Central memory CD4-positive, alpha-beta T cell (primary cell): ENCODE measurements around the gene SLC1A5.
"Not testable (repeated sequence)": the region's sequence is repeated elsewhere in the genome, so short reads cannot be mapped to it uniquely, and the experiment has no call there.

Experiments
- DNase-seq: peaks from one replicate; pipeline ENCODE4 v3.0.0; 2022

Gene SLC1A5

GRCh38 chr19:46766569-46767317 is 21.7 kb downstream of the SLC1A5 start:
- peak; percentile 50 for DNase-seq

DNA sequence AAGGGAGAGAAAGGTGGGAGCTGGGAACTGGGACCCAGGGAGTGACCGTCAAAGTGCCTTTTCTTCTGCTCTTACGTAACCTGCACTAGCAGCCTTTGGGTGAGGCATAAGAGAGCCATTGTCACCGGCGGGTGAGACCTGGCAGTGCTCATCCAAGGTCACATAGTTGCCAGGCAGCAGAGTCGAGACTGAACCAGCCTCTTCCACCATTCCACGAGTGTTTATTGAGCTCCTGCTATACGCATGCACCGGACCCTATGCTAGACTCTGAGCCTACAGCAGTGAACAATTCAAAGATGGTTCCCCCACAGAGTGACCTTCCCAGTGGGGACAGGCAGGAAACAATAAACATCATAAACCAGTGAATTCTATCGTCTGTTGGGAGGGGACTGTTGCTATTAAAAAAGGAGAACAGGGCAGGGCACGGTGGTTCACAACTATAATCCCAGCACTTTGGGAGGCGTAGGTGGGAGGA is 23.5 kb downstream of the SLC1A5 start:
- no peak for DNase-seq

GRCh38 chr19:46762245-46762890 is 26.0 kb downstream of the SLC1A5 start:
- DNase-seq: no peak

- no peak for DNase-seq
Measured at GRCh38 chr19:46761418-46761831, 27.0 kb downstream of the SLC1A5 start.

GRCh38 chr19:46760897-46761296 is 27.5 kb downstream of the SLC1A5 start:
- DNase-seq: not testable (repeated sequence)

DNA sequence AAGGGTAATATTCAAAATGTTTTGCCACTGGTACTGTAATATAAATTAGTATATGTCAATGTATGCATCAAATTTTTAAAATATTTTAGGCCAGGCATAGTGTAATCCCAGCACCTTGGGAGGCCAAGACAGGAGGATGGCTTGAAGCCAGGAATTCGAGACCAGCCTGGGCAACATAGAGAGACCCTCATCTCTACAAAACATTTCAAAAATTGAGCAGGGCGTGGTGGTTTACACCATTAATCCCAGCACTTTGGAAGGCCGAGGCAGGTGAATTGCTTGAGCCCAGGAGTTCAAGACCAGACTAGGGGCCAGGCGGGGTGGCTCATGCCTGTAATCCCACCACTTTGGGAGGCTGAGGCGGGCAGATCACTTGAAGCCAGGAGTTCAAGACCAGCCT is 28.0 kb downstream of the SLC1A5 start:
- DNase-seq: no peak

GRCh38 chr19:46759817-46760333 is 28.5 kb downstream of the SLC1A5 start:
- no peak for DNase-seq

DNA sequence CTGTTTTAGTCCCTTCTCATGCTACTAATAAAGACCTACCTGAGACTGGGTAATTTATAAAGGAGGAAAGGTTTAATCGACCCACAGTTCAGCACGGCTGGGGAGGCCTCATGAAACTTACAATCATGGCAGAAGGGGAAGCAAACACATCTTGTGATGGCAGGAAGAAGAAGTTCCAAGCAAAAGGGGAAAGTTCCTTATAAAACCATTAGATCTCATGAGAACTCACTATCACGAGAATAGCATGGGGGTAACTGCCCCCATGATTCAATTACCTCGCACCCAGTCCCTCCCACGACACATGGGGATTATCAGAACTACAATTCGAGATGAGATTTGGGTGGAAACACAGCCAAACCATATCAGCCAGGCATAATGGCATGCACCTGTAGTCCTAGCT is 29.2 kb downstream of the SLC1A5 start:
- DNase-seq: no peak

GRCh38 chr19:46756544-46756888 is 31.9 kb downstream of the SLC1A5 start:
- no peak for DNase-seq

DNA sequence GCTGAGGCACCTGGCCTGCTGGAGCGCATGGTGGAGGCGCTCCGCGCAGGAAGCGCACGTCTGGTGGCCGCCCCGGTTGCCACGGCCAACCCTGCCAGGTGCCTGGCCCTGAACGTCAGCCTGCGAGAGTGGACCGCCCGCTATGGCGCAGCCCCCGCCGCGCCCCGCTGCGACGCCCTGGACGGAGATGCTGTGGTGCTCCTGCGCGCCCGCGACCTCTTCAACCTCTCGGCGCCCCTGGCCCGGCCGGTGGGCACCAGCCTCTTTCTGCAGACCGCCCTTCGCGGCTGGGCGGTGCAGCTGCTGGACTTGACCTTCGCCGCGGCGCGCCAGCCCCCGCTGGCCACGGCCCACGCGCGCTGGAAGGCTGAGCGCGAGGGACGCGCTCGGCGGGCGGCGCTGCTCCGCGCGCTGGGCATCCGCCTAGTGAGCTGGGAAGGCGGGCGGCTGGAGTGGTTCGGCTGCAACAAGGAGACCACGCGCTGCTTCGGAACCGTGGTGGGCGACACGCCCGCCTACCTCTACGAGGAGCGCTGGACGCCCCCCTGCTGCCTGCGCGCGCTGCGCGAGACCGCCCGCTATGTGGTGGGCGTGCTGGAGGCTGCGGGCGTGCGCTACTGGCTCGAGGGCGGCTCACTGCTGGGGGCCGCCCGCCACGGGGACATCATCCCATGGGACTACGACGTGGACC is 32.4 kb downstream of the SLC1A5 start:
- no peak for DNase-seq

GRCh38 chr19:46755077-46755852 is 33.1 kb downstream of the SLC1A5 start:
- no peak for DNase-seq

- DNase-seq: peak; percentile 59
Measured at GRCh38 chr19:46753420-46754155, 34.8 kb downstream of the SLC1A5 start.

DNA sequence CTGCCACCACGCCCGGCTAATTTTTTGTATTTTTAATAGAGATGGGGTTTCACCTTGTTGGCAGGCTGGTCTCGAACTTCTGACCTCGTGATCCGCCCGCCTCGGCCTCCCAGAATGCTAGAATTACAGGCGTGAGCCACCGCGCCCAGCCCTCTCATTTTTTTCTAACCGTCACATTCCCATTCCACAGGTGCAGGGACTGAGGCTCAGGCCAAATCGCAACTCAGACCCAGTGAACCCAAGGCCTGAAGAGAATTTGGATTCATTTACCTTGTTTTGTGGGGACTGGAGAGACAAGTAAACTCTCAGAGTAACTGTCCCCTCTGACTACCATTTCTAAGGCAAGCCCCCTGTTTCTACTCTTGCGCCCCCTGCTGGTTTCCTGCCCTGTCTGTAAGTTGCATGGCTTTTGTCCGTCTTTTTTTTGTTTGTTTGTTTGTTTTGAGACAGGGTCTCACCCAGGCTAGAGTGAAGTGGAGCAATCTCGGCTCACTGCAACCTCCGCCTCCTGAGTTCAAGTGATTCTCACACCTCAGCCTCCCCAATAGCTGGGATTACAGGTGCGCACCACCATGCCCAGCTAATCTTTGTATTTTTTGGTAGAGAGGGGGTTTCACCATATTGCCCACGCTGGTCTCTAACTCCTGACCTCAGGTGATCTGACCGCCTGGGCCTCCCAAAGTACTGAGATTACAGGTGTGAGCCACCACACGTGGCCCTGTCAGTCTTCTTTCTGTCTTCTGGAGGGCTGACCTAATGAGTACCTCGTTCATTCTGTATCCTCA is 39.9 kb downstream of the SLC1A5 start:
- DNase-seq: peak; percentile 57

- peak; percentile 49 for DNase-seq
Measured at GRCh38 chr19:46746281-46747057, 41.9 kb downstream of the SLC1A5 start, which contains the start of gene STRN4. STRN4 (minus strand) TSS chr19:46746450; CDS start chr19:46746430, 20 bp downstream.

GRCh38 chr19:46745521-46746280 is 42.7 kb downstream of the SLC1A5 start, which contains the start of gene FKRP:
FKRP (plus strand) TSS chr19:46746057; CDS start chr19:46755451, 9,394 bp downstream.
- DNase-seq: peak; percentile 36

GRCh38 chr19:46745030-46745429 is 43.4 kb downstream of the SLC1A5 start:
- no peak for DNase-seq

DNA sequence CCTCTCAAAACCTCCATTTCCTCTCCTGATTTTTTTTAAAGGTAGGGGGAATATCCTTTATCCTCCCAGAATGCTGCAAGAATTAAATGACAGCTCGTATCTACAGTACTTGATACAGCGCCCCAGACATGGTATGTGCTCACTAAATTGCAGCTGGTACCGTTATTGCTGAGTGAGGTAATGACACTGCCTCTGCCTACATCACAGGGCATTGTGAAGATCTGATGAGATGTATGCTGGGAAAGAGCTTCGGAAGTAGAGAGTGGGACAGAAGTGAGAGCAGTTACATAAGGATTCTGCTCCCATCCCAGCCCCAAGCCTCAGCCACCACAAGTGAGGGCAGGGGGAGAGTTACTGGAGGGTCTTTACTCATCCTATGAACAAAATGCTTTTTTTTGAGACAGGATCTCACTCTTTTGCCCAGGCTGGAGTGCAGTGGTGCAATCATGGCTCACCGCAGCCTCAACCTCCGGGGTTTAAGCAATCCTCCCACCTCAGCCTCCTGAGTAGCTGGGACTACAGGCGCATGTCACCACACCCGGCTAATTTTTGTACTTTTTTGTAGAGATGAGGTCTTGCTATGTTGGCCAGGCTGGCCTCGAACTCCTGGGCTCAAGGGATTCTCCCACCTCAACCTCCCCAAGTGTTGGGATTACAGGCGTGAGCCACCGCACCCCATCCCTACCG is 44.2 kb downstream of the SLC1A5 start:
- DNase-seq: no peak

DNA sequence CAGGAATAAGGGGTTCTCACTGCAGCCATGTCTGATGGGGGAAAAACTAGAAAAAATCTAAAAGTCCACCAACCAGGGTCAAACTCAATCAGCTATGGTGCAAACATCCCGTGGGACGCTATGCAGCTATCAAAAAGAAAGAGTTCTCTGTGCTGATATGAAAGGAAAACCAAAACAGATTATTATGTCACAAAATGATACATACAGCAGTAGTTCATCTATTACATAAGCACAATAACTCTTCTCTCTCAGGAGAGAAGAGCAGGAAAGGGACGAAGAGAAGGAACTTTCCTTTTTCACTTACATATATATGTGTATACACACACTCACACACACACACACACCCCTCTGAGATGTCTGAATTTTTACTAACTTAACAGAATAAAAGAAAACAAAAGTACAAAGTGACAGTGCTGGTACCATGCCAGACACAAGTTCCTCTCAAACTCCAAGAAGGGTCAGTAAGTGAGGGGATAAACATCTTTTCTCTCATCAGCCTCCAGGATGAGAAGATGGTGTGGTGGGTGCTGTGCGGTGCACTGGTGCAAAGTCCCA is 45.4 kb downstream of the SLC1A5 start:
- no peak for DNase-seq
